Esophagus squamous epithelium (tissue), 5 donors: ENCODE data around the gene CELF1. TPM values are rescaled to one million over a fixed set of nuclear protein-coding genes. Genes with fewer than 3 reads are reported as not detected.

Experiments used
- DNase-seq: peaks from one replicate; lab custom pipeline; 2025; lab: John Stamatoyannopoulos, UW
- H3K27ac ChIP-seq, 4 donors: fragments of 200-600 bp; sonication (generic); one replicate each; pipeline ENCODE4 v1.5.1; 2016 to 2019; ENCODE audit warnings: mild to moderate bottlenecking in 1 of 4
- H3K27me3 ChIP-seq, 4 donors: fragments of 200-600 bp; sonication (generic); 1 replicate in 3 of 4; 2 replicates in 1 of 4; pipeline versions ENCODE4 v1.5.1 to v1.6.0; 2017 to 2021; ENCODE audit warnings: antibody characterized with exemption in 1 of 4
- H3K36me3 ChIP-seq, 3 donors: fragments of 200-600 bp; sonication (generic); one replicate each; pipeline ENCODE4 v1.5.1; 2016 to 2019
- H3K4me1 ChIP-seq, 3 donors: fragments of 200-600 bp; sonication (generic); one replicate each; pipeline ENCODE4 v1.5.1; 2017 to 2019
- H3K4me3 ChIP-seq, 4 donors: fragments of 200-600 bp; sonication (generic); 1 replicate in 3 of 4; 2 replicates in 1 of 4; pipeline ENCODE4 v1.5.1; 2016 to 2019; ENCODE audit warnings: mild to moderate bottlenecking in 2 of 4, moderate library complexity in 1 of 4
- H3K9me3 ChIP-seq, 3 donors: fragments of 200-600 bp; sonication (generic); one replicate each; pipeline ENCODE4 v1.5.1; 2016 to 2019
- POLR2A ChIP-seq, 4 donors: fragments of 450-650 bp; IDR thresholded peaks; one replicate each; pipeline ENCODE4 v1.6.1; 2017; ENCODE audit warnings: antibody characterized with exemption in 4 of 4, mild to moderate bottlenecking in 4 of 4, moderate library complexity in 3 of 4
- WGBS, 2 donors: methylation state at CpG; one replicate each; pipeline ENCODE4 v1.1.5; 2018; 5-methylcytosine and 5-hydroxymethylcytosine counted together
- intact Hi-C: fragments of 100-400 bp; cut with DNase I; formaldehyde crosslinking; loops from one replicate; pipeline ENCODE4 v1.15.0; 2022
- total RNA-seq, 4 donors: library from RNA; depleted of rRNA; stranded (reverse); fragments of >200 nt; gene quantifications; one replicate each; pipeline ENCODE4 v1.1.0, GENCODE V29; 2016
- TF ChIP-seq, protein P1 (sequence below), 6 experiments: fragments of 450-650 bp in 4 of 6; fragments of 200-600 bp in 2 of 6; sonication (generic) in 2 of 6; IDR thresholded peaks; one replicate each; pipeline ENCODE4 v1.5.1; 2016 to 2019; ENCODE audit warnings: antibody characterized with exemption in 6 of 6, mild to moderate bottlenecking in 4 of 6, moderate library complexity in 4 of 6
- donor health status: DM: yes; HTN: yes; CAD: no.

CELF1 gene
- total RNA-seq, 4 donors from 2014 or later: 50.4 to 88.9 (median 64.1) TPM

GRCh38 chr11:47577460-47578041 is 24.6 kb upstream of the CELF1 start:
- 70% methylated on average over 9 to 11 of the region's 13 CpGs for WGBS, 2 donors
- H3K27me3 ChIP-seq: no peaks in the 10 kb centered on the region
- H3K4me1 ChIP-seq: peaks cover 11 to 48% (median 23%) of the 10 kb centered on the region in 3 donors
- H3K27ac ChIP-seq: no peak overlapping the region
- H3K9me3 ChIP-seq: no peaks in the 10 kb centered on the region
- no peak for DNase-seq
- TF ChIP-seq POLR2A (IDR thresholded peaks at IDR 0.05): no peak
- TF ChIP-seq, protein P1, sequence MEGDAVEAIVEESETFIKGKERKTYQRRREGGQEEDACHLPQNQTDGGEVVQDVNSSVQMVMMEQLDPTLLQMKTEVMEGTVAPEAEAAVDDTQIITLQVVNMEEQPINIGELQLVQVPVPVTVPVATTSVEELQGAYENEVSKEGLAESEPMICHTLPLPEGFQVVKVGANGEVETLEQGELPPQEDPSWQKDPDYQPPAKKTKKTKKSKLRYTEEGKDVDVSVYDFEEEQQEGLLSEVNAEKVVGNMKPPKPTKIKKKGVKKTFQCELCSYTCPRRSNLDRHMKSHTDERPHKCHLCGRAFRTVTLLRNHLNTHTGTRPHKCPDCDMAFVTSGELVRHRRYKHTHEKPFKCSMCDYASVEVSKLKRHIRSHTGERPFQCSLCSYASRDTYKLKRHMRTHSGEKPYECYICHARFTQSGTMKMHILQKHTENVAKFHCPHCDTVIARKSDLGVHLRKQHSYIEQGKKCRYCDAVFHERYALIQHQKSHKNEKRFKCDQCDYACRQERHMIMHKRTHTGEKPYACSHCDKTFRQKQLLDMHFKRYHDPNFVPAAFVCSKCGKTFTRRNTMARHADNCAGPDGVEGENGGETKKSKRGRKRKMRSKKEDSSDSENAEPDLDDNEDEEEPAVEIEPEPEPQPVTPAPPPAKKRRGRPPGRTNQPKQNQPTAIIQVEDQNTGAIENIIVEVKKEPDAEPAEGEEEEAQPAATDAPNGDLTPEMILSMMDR (IDR thresholded peaks at IDR 0.05): no peak
- H3K4me3 ChIP-seq: peak overlapping the region in 3 of 4 donors; percentile 88 to 97 (median 97)
- intact Hi-C loops: no loop called here
- H3K36me3 ChIP-seq: peaks cover 23 to 75% (median 24%) of the 10 kb centered on the region in 3 donors

- Histone ChIP-seq H3K4me3 (no peak overlapping the region), H3K9me3 (no peaks in the 10 kb centered on the region), H3K27ac (no peak overlapping the region), H3K4me1 (peaks cover 9 to 43% (median 15%) of the 10 kb centered on the region in 3 donors), H3K27me3 (no peaks in the 10 kb centered on the region), H3K36me3 (peaks cover 8 to 93% (median 15%) of the 10 kb centered on the region in 3 donors)
- DNase-seq: no peak
- 57 to 67% methylated on average over 7 to 10 of the region's 11 CpGs for WGBS, 2 donors
- intact Hi-C loops: no loop called here
- TF ChIP-seq, protein P1 (IDR thresholded peaks at IDR 0.05): no peak
- TF ChIP-seq POLR2A (IDR thresholded peaks at IDR 0.05): no peak
Observed at GRCh38 chr11:47573321-47573720, 20.4 kb upstream of the CELF1 start.

- DNase-seq: no peak
- WGBS, 2 donors: 35 to 50% methylated on average over 3 of the region's 8 CpGs
- Histone ChIP-seq H3K4me1 (peaks cover 4 to 38% (median 10%) of the 10 kb centered on the region in 3 donors), H3K36me3 (peaks cover 8 to 97% (median 15%) of the 10 kb centered on the region in 3 donors), H3K9me3 (no peaks in the 10 kb centered on the region), H3K27me3 (no peaks in the 10 kb centered on the region), H3K4me3 (no peak overlapping the region), H3K27ac (no peak overlapping the region)
- TF ChIP-seq, protein P1 (IDR thresholded peaks at IDR 0.05): no peak
- TF ChIP-seq POLR2A (IDR thresholded peaks at IDR 0.05): no peak
- intact Hi-C loops: no loop called here
Observed at GRCh38 chr11:47572715-47573255, 19.9 kb upstream of the CELF1 start.

DNA sequence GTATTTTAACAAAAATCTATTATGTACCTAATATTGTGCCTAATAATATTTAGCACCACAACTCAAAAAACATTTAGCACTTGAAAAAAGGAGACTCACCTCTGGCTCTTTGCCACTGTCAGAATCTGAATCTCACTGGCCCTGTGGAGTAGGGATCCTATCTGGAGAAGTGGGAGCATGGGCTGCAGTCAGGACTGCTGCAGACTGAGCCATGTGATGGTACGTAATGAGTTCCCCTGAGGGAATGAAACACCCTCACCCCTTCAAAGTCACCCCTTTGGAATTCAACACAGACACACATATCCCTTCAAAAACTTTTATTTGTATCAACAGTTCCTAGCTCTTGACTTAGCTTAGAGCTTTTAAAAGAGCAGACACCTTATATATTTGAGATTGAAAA is 19.0 kb upstream of the CELF1 start:
- H3K9me3 ChIP-seq: no peaks in the 10 kb centered on the region
- H3K4me1 ChIP-seq: peaks cover 0 to 32% (median 1%) of the 10 kb centered on the region in 3 donors
- no peaks in the 10 kb centered on the region for H3K27me3 ChIP-seq
- no peak for DNase-seq
- WGBS, 2 donors: 50 to 86% methylated on average over 1 of the region's 1 CpG
- intact Hi-C loops: no loop called here
- H3K4me3 ChIP-seq: no peak overlapping the region
- no peak overlapping the region for H3K27ac ChIP-seq
- peaks cover 8 to 89% (median 15%) of the 10 kb centered on the region in 3 donors for H3K36me3 ChIP-seq
- TF ChIP-seq POLR2A (IDR thresholded peaks at IDR 0.05): no peak
- TF ChIP-seq, protein P1 (IDR thresholded peaks at IDR 0.05): no peak

- intact Hi-C loops: no loop called here
- DNase-seq: no peak
- Histone ChIP-seq H3K9me3 (no peaks in the 10 kb centered on the region), H3K27me3 (no peaks in the 10 kb centered on the region), H3K4me3 (no peak overlapping the region), H3K27ac (no peak overlapping the region), H3K36me3 (peaks cover 8 to 84% (median 15%) of the 10 kb centered on the region in 3 donors), H3K4me1 (peaks cover 0 to 33% (median 0%) of the 10 kb centered on the region in 3 donors)
- TF ChIP-seq, protein P1 (IDR thresholded peaks at IDR 0.05): no peak
- no peak for TF ChIP-seq POLR2A (IDR thresholded peaks at IDR 0.05)
- 61 to 68% methylated on average over 4 of the region's 4 CpGs for WGBS, 2 donors
Observed at GRCh38 chr11:47571357-47571729, 18.4 kb upstream of the CELF1 start.
